Neural progenitor cell (in vitro differentiated cells): ENCODE measurements around the gene CTSG. TPM values are rescaled to one million over a fixed set of nuclear protein-coding genes. Genes with fewer than 3 reads are reported as not detected.

Source experiments
- DNase-seq: peaks from one replicate; pipeline ENCODE4 v3.0.0-alpha.2; 2016; ENCODE audit warnings: low spot score
- H2AFZ ChIP-seq: fragments of 200-600 bp; sonication (generic); replicated peaks from 2 replicates; pipeline ENCODE4 v1.6.1; 2016; ENCODE audit warnings: antibody characterized with exemption
- H3F3A ChIP-seq: fragments of 200-600 bp; sonication (generic); 2 replicates; pipeline ENCODE4 v1.6.1; 2016; ENCODE audit warnings: antibody characterized with exemption, low read depth
- H3K27ac ChIP-seq: fragments of 200-600 bp; sonication (generic); 2 replicates; pipeline ENCODE4 v1.5.1; 2016; ENCODE audit warnings: mild to moderate bottlenecking
- H3K27me3 ChIP-seq: fragments of 200-600 bp; sonication (generic); 2 replicates; pipeline ENCODE4 v1.6.1; 2016; ENCODE audit warnings: mild to moderate bottlenecking, moderate library complexity
- H3K36me3 ChIP-seq: fragments of 200-600 bp; sonication (generic); 2 replicates; pipeline ENCODE4 v1.5.1; 2016
- H3K4me1 ChIP-seq: fragments of 200-600 bp; sonication (generic); 2 replicates; pipeline ENCODE4 v1.6.1; 2016; ENCODE audit warnings: mixed run types
- H3K4me2 ChIP-seq: fragments of 200-600 bp; sonication (generic); 2 replicates; pipeline ENCODE4 v1.6.1; 2016
- H3K4me3 ChIP-seq: fragments of 200-600 bp; sonication (generic); 2 replicates; pipeline ENCODE4 v1.5.1; 2016
- H3K79me2 ChIP-seq: fragments of 200-600 bp; sonication (generic); 2 replicates; pipeline ENCODE4 v1.6.1; 2016; ENCODE audit warnings: low read depth
- H3K9ac ChIP-seq: fragments of 200-600 bp; sonication (generic); 2 replicates; pipeline ENCODE4 v1.6.1; 2016
- H3K9me3 ChIP-seq: fragments of 200-600 bp; sonication (generic); 2 replicates; pipeline ENCODE4 v1.5.1; 2016; ENCODE audit warnings: low read depth
- H4K20me1 ChIP-seq: fragments of 200-600 bp; sonication (generic); 2 replicates; pipeline ENCODE4 v1.6.1; 2016; ENCODE audit warnings: low read depth
- H3K27ac Mint-ChIP-seq: 3 replicates; pipeline ENCODE4 v1.8.0; 2021; ENCODE audit warnings: mixed read lengths
- H3K27me3 Mint-ChIP-seq: 2 replicates; pipeline ENCODE4 v1.8.0; 2022; ENCODE audit warnings: low read depth, mild to moderate bottlenecking, inconsistent platforms, moderate library complexity, mixed read lengths; ENCODE audit not compliant: insufficient read depth
- H3K36me3 Mint-ChIP-seq: 3 replicates; pipeline ENCODE4 v1.8.0; 2021; ENCODE audit warnings: mixed read lengths
- H3K4me1 Mint-ChIP-seq: 3 replicates; pipeline ENCODE4 v1.8.0; 2021; ENCODE audit warnings: mixed read lengths
- H3K4me3 Mint-ChIP-seq: 3 replicates; pipeline ENCODE4 v1.8.0; 2021; ENCODE audit warnings: mild to moderate bottlenecking, moderate library complexity, mixed read lengths
- H3K9me3 Mint-ChIP-seq: 3 replicates; pipeline ENCODE4 v1.8.0; 2020; ENCODE audit warnings: mixed read lengths
- CTCF ChIP-seq: fragments of 200-600 bp; sonication (generic); IDR thresholded peaks from 2 replicates; pipeline ENCODE4 v1.5.1; 2017; ENCODE audit warnings: antibody characterized with exemption, mild to moderate bottlenecking
- EZH2 ChIP-seq: fragments of 200-600 bp; sonication (generic); IDR thresholded peaks from 2 replicates; pipeline ENCODE4 v1.6.1; 2017; ENCODE audit warnings: antibody characterized with exemption, mild to moderate bottlenecking, moderate library complexity
- EZH2phosphoT487 ChIP-seq: fragments of 200-600 bp; sonication (generic); IDR thresholded peaks from 2 replicates; pipeline ENCODE4 v1.6.1; 2017; ENCODE audit warnings: antibody characterized with exemption
- total RNA-seq: library from RNA; depleted of rRNA; stranded (reverse); fragments of >200 nt; gene quantifications from 2 replicates; pipeline ENCODE4 v1.2.3, GENCODE V29; 2015; ENCODE audit warnings: low replicate concordance

CTSG gene, protein sequence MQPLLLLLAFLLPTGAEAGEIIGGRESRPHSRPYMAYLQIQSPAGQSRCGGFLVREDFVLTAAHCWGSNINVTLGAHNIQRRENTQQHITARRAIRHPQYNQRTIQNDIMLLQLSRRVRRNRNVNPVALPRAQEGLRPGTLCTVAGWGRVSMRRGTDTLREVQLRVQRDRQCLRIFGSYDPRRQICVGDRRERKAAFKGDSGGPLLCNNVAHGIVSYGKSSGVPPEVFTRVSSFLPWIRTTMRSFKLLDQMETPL
- total RNA-seq: not detected in 2 replicates

- H3K9me3 ChIP-seq: peaks cover 13% of the 10 kb centered on the region
- Mint-ChIP-seq H3K27me3 (peaks cover 2% of the 10 kb centered on the region), H3K4me3 (no peak within 1 kb of the TSS), H3K27ac (peak within 1 kb of the TSS; percentile 35), H3K4me1 (no peaks in the 10 kb centered on the region), H3K36me3 (no peaks in the 10 kb centered on the region), H3K9me3 (no peaks in the 10 kb centered on the region)
- H2AFZ ChIP-seq: no peak within 1 kb of the TSS
- H3K4me2 ChIP-seq: no peak within 1 kb of the TSS
- no peak within 1 kb of the TSS for H3K9ac ChIP-seq
- TF ChIP-seq CTCF (no peak), EZH2 (no peak), EZH2phosphoT487 (no peak)
- H3K4me3 ChIP-seq: no peak within 1 kb of the TSS
- H3K4me1 ChIP-seq: no peaks in the 10 kb centered on the region
- no peak for DNase-seq
- no peaks in the 10 kb centered on the region for H3K27me3 ChIP-seq
- H3K79me2 ChIP-seq: no peaks in the 10 kb centered on the region
- H3K36me3 ChIP-seq: no peaks in the 10 kb centered on the region
- no peak within 1 kb of the TSS for H3K27ac ChIP-seq
- H3F3A ChIP-seq: no peaks in the 10 kb centered on the region
- no peaks in the 10 kb centered on the region for H4K20me1 ChIP-seq
Measured at GRCh38 chr14:24576182-24576581, at the start of gene CTSG. CTSG (minus strand) TSS chr14:24576250; CDS start chr14:24576223, 27 bp downstream.

GRCh38 chr14:24613747-24614146 is 37.7 kb upstream of the CTSG start:
- Histone ChIP-seq H3K27ac (no peak overlapping the region), H3K4me2 (no peak overlapping the region), H3K36me3 (no peaks in the 10 kb centered on the region), H3K9ac (no peak overlapping the region), H3K27me3 (no peaks in the 10 kb centered on the region), H3K4me3 (no peak overlapping the region), H3K9me3 (no peaks in the 10 kb centered on the region), H3K79me2 (no peaks in the 10 kb centered on the region), H4K20me1 (no peaks in the 10 kb centered on the region), H3K4me1 (no peaks in the 10 kb centered on the region), H2AFZ (no peak overlapping the region), H3F3A (no peaks in the 10 kb centered on the region)
- Mint-ChIP-seq H3K36me3 (no peaks in the 10 kb centered on the region), H3K9me3 (peaks cover 7% of the 10 kb centered on the region), H3K27ac (no peak overlapping the region), H3K27me3 (peaks cover 5% of the 10 kb centered on the region), H3K4me1 (no peaks in the 10 kb centered on the region), H3K4me3 (no peak overlapping the region)
- TF ChIP-seq EZH2phosphoT487 (no peak), CTCF (no peak), EZH2 (no peak)
- no peak for DNase-seq

GRCh38 chr14:24613241-24613640 is 37.2 kb upstream of the CTSG start:
- Histone ChIP-seq H3K9me3 (no peaks in the 10 kb centered on the region), H3K9ac (no peak overlapping the region), H3K27ac (no peak overlapping the region), H3K27me3 (no peaks in the 10 kb centered on the region), H3K4me1 (no peaks in the 10 kb centered on the region), H2AFZ (no peak overlapping the region), H3K79me2 (no peaks in the 10 kb centered on the region), H4K20me1 (no peaks in the 10 kb centered on the region), H3K4me3 (no peak overlapping the region), H3F3A (no peaks in the 10 kb centered on the region), H3K4me2 (no peak overlapping the region), H3K36me3 (no peaks in the 10 kb centered on the region)
- no peak overlapping the region for H3K4me3 Mint-ChIP-seq
- H3K4me1 Mint-ChIP-seq: no peaks in the 10 kb centered on the region
- H3K36me3 Mint-ChIP-seq: no peaks in the 10 kb centered on the region
- TF ChIP-seq EZH2 (no peak), CTCF (no peak), EZH2phosphoT487 (no peak)
- H3K9me3 Mint-ChIP-seq: peaks cover 4% of the 10 kb centered on the region
- H3K27me3 Mint-ChIP-seq: peaks cover 4% of the 10 kb centered on the region
- no peak for DNase-seq
- no peak overlapping the region for H3K27ac Mint-ChIP-seq
